GM18517 (cell line): ENCODE results near the gene P2RY11.

Experiments
- ATAC-seq: cut with Tn5 transposase; IDR thresholded peaks from one replicate; pipeline ENCODE4 v1.9.1; 2021; ENCODE audit warnings: mild to moderate bottlenecking, moderate library complexity; ENCODE audit not compliant: unreplicated experiment

P2RY11 gene

DNA sequence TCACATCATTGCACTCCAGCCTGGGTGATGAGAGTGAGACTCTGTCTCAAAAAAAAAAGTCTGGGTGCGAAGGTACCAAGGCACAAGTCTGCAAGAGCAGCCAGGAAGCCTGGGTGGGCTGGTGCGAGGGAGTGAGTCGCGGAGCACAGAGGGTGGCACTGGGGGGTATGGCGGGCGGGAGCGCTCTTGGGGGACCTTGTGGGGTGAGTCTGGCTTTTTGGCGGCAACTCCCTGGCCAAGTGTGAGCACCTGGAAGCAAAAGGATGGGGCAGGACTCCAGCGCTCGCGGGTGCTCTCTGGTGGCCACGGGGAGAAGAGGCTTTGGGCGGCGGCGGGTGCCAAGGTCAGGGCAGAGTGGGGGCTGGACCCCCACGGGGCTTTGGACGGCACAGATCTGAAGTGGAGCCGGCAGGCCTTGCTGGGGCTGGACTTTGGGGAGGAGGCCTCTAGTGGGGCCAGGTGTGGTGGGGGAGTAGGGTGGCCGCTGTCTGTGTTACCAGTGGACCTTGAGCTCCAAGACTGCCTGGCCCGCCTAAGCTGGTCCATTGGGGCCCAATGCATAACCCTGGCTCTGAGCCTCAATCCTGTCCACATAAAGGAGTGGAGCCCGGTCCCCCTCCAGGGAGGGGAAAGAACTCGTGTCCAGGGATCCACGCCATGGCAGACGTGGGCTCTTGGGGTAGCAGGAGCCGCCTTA, 1.6 kb downstream of the P2RY11 start:
- no peak for ATAC-seq

DNA sequence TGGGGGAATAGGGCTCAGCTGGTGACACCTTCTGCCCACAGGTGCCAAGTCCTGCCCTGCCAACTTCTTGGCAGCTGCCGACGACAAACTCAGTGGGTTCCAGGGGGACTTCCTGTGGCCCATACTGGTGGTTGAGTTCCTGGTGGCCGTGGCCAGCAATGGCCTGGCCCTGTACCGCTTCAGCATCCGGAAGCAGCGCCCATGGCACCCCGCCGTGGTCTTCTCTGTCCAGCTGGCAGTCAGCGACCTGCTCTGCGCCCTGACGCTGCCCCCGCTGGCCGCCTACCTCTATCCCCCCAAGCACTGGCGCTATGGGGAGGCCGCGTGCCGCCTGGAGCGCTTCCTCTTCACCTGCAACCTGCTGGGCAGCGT, 2.1 kb downstream of the P2RY11 start:
- ATAC-seq = no peak

DNA sequence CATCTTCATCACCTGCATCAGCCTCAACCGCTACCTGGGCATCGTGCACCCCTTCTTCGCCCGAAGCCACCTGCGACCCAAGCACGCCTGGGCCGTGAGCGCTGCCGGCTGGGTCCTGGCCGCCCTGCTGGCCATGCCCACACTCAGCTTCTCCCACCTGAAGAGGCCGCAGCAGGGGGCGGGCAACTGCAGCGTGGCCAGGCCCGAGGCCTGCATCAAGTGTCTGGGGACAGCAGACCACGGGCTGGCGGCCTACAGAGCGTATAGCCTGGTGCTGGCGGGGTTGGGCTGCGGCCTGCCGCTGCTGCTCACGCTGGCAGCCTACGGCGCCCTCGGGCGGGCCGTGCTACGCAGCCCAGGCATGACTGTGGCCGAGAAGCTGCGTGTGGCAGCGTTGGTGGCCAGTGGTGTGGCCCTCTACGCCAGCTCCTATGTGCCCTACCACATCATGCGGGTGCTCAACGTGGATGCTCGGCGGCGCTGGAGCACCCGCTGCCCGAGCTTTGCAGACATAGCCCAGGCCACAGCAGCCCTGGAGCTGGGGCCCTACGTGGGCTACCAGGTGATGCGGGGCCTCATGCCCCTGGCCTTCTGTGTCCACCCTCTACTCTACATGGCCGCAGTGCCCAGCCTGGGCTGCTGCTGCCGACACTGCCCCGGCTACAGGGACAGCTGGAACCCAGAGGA, 2.6 kb downstream of the P2RY11 start:
- ATAC-seq = no peak

DNA sequence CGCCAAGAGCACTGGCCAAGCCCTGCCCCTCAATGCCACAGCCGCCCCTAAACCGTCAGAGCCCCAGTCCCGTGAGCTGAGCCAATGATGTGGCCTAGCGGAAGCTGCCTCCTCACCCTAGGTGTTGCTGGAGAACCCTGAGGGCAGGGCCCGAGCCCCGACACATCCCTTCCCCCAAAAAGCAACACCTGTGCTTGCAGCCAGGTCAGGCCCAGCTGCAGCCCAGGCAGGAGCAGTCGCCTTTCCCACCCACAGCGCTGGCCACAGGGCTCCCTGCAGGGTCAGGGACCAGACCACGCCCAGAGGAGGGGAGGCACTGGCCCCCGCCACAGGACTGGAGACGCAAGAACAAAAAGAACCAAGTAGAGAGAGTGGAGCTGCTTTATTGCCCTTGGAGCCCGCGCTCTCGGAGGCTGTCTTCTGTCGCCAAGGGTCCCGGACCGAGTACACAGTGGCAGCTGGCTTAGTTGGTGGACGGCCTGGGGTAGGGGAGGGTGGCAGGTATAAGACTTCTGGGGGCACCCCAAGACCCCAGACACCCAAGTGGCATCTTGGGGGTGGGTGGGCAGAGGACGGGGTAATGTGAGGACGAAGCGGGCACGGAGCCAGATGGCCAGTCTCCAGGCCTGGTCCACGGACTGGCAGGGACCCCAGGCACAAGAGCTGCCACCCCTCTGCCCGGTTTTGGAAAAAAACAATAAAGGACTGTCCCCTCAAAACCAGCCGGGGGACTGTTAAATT, 3.3 kb downstream of the P2RY11 start:
- no peak for ATAC-seq

DNA sequence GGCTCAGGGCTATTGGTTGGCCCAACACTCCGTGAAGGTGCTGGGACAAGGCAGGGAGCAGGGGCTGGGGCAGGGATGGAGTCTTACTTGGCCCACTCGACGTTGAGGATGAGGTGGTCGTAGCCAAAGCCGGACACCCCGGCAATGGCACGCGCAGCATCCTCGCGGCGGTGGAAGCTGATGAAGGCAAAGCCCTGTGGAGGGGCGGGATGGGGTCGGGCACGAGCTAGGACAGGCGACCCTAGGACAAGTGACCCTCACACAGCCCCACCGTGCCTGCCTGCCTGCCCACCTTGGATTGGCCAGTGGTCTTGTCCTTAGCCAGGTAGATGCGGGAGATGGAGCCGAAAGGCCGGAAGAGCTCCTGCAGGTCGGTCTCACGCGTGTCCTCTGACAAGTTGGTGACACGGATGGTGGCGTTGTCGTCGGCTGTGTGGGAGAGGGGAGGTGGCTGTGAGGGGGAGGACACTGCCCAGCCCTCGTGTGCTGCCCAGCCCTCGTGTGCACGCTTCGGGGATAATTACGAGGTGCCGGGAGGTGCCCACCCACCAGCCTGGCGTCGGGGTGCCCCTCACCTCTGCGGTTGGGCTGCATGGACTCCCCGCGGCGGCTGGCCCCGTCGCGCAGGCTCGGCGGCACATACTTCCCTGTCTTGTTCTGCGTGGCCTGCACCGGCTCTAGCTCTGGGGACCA, 4.0 kb downstream of the P2RY11 start:
- no peak for ATAC-seq

DNA sequence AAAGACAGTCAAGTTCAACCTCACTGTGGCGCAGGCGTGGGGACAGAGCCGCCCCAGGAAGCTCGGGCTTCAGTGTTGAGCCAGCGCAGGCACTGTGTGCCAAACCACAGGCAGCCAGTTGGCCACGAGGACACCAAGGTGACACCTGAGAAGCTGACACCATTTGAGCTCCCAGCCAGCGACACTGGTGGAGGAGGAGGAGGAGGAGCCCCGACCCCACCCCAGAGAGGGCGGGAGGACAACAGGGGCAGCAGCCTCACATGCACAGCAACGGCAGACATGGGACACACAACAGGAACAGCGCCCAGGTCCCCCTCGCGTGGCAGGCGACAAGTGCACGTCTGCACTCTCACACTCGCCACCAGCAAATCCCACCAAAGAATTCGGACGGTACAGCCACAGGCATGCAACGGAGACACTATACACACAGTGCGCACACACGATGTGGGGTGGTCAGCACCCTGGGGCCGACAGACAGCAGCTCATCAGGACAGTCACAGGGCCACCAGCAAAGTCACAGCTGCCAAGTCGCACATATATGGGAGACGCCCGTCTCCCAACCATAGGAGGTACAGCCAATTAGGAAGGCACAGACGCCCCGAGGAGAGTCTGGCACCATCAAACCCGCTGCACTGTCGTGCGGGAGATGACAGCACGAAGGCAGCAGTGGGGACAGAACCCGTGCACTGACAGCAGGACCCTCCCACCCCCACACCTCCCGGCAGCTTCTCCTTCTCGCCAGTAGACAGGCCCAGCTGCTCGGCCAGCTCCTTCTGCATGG, 4.8 kb downstream of the P2RY11 start:
- no peak for ATAC-seq

DNA sequence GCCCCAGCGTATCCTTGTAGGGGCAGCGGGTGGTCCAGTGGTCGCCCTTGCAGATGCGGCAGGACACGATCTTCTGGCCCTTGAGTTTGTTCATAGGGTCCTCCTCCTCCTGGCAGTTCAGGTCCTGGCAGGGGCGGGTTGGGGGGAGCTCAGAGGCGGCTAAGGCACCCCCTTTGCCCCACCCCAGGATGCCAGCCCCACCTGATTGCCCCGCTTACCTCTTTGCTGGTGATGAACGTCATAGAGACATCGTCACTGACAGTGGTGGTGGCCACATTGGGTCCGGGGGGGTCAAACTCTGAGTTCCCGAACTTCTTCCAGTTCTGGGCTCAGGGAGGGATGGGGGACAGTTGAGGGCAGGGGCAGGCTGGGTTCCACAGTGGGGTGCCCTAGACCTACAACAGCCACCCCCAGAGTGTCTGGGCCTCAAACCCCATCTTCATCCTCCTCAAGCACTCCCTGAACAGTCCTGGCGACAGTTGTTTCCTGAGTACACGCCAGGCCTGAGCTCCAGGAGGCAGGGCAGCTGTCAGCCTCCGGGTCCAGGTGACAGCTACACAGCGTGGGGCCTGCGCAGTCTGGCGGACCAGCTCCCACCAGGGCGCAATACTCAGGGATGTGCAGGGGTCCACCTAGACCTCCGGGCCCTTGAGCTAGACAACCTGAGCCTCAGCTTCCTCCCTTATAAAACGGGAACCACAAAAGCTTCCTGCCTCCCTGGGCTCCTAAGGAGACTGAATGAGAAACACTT, 5.5 kb downstream of the P2RY11 start:
- ATAC-seq = no peak

DNA sequence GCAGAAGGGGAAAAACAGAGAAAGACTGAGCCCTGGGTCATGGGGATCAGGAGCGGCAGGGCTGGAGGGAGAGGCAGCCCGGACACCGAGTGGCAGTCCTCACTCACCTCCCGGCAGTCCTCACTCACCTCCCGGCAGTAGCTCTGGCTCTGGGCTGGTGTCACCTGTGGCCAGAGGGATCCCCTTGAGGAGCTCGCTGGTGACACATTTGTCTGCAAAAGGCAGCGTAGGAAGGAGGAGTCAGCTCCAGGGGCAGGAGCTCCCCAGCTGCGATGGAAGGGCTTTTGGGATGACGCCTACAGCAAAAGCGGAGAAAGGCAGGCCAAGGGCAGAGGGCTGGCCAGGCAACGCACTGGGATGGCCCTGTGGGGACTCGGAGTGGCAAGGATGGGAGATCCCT, 7.5 kb downstream of the P2RY11 start:
- no peak for ATAC-seq

DNA sequence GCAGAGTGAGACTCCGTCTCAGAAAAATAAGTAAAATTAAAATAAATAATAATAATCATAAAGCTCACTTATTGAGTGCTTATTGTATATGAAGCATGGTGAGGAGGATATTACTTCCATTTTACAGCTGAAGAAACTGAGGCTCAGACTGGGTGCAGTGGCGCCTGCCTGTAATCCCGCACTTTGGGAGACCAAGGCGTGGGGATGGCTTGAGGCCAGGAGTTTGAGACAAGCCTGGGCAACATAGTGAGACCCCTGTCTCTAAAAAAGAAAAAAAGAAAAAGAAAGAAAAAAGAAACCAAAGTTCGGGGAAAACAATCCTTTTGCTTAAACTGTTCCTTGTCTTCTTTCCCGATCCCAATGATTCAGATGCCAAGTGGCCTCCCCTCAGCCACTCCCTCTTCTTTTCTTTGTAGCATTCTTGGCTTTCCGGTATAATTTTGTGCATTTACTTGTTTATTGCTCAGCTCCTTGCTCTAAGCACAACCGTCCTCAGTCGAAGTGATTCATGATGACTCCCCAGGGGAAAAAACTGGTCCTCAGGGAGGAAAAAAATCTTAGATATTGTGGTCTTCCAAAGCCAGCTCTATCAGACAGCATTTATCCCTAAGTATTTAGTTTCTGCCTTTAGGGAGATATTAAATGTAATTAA, 9.2 kb downstream of the P2RY11 start:
- ATAC-seq = no peak

DNA sequence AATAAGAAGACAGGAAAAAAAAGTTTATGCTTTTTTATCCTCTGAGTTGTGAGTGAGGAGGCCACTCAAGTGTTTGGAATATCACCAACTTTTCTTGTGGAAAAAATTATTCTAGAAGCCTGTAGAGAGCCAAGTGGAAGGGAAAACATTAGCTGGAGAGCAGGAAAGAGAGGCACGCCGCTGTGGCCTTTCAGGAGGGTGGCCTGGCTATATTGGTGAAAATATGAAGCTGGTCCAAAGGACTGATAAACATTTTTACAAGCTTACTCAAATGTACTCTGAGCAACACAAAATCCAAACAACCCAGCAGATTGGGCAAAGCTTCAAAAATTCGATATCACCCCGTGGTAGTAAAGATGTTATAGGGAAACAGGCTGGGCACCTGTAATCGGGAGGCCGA, 10.6 kb downstream of the P2RY11 start:
- no peak for ATAC-seq

DNA sequence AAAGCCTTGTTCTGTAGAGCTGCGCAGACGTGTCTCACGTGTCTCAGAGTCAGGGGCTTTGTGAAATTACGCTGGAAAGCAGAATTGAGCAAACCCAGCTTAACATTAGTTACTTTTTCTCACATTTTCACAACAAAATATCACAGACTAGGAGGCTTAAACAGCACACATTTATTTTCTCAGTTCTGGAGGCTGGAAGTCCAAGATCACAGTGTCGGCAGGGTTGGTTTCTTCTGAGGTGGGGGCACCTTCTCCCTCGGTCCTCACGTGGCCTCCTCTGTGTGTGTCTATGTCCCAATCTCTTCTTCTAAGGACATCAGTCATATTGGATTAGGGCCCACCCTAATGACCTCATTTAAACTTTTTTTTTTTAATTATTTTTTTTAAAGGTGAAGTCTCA, 12.9 kb downstream of the P2RY11 start:
- no peak for ATAC-seq

DNA sequence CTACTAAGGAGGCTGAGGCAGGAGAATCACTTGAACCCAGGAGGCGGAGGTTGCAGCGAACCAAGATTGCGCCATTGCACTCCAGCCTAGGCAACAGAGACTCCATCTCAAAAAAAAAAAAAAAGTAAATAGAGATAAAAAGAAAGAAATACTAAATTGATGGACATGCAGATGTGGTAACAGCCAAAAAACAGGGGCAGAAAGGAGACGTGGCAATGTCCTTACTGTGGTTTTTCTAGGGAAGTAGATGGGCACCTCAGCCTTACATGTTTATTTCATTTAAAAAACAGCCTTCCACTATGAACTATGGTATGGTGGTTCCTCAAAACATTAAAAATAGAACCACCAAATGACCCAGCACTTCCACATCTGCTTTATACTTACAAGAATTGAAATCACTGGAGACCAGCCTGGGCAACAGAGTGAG, 14.7 kb downstream of the P2RY11 start:
- no peak for ATAC-seq

DNA sequence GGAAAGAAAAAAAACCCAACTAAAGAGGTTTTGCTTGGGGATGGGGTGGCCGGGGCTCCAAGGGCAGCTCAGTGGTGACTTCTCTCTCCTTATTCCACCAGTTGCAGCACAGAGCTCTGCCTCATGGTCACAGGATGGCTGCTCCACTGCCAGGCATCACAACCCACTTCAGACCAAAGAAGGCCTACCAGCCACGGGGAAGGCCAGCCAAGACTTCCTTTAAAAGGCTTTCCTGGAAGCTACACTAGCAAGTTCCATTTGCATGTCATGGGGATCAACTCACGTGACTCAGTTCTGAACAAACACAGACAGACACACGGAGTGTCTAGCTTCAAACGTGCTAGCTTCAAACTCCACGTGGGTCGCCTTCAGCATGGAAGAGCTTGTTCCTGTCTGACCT, 21.4 kb downstream of the P2RY11 start:
- no peak for ATAC-seq

DNA sequence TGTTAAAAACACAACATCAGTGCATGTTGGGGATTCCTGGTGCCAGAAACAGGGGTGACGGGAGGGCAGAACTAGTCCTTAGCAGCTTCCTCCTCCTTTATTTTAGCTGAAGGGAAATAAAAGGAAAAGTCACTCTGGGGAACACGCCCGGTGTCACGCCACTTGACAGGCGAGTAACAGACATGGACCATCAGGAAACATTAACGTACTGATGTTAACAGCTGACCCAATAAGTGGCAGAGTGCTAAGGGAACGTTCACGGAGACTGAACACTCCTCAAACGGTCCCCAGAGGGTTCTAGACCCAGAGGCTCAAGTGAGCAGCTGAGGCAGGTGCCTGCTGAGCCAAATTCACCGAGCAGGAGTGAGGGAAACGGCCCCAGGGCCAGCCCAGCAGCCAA, 22.1 kb downstream of the P2RY11 start:
- ATAC-seq = no peak

DNA sequence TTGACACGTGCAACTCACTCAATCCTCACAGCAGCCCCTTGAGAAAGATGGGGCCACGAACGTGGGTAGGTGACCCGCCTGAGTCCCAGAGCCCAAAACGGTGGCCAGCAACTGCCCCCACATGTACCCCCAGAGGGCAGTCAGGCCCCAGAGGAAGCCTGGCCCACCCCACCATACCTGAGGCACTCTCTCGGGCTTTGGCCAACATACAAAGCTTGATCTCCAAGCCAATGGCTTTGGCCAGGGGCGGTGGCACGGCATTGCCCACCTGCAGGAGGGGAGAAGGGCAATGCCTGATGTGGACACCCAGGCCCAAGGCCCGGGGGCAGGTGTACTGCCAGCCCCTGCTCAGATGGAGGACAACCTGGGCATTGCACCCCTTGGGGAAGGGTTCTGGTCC, 22.5 kb downstream of the P2RY11 start:
- no peak for ATAC-seq

DNA sequence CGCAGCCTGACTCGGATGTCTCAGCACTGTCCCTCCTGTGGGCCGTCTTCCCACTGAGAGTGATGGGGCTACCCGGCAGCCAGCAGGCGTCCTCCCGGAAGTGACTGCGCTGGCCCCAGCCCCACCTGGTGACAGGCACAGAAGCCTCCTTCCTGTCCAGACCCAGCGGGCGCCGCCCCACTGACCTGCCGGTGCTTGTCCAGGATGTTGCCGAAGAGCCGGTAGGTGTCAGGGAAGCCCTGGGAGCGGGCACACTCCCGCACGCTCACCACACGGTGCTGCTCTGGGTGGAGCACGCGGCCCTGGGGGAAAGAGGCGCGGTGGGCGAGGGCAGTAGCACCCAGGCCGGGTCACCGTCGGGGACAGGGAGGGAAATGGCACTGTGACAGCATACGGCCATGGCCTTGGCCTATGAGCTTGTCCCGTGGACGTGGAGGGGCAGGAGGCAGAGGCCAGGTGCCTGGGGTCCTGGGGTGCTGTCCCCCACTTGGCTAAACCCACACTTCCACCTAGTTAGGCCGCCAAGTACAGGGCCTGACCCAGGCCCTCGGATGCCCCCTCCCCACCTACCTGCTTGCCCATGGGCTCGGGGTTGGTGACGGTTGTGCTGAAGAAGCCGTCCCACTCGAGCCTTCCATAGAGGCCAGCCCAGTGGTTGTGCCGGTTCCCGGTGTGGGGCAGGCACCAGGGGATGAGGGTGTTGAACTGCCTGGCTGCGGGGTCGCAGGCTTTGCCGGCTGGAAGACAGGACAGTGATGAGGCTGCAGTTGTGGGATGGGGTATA, 24.2 kb downstream of the P2RY11 start:
- ATAC-seq = no peak

DNA sequence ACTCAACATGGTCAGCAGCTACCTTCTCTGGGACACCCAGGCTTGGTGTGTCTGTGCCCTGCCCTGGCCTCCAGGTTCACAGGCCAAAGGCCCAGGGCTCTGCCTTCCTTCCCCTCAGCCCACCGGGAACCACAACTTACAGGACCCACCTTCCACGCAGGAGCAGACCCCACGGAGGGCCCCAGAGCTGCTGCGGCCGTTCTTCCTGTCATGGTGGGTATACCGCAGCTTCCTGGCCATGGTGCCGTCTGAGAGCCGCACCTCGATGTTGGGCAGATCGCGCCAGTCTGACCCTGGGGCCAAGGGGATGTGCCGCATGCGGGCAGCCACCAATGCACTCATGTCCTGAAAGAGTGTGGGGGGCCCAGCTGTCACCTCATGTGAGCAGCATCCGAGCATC, 25.4 kb downstream of the P2RY11 start:
- ATAC-seq = no peak

DNA sequence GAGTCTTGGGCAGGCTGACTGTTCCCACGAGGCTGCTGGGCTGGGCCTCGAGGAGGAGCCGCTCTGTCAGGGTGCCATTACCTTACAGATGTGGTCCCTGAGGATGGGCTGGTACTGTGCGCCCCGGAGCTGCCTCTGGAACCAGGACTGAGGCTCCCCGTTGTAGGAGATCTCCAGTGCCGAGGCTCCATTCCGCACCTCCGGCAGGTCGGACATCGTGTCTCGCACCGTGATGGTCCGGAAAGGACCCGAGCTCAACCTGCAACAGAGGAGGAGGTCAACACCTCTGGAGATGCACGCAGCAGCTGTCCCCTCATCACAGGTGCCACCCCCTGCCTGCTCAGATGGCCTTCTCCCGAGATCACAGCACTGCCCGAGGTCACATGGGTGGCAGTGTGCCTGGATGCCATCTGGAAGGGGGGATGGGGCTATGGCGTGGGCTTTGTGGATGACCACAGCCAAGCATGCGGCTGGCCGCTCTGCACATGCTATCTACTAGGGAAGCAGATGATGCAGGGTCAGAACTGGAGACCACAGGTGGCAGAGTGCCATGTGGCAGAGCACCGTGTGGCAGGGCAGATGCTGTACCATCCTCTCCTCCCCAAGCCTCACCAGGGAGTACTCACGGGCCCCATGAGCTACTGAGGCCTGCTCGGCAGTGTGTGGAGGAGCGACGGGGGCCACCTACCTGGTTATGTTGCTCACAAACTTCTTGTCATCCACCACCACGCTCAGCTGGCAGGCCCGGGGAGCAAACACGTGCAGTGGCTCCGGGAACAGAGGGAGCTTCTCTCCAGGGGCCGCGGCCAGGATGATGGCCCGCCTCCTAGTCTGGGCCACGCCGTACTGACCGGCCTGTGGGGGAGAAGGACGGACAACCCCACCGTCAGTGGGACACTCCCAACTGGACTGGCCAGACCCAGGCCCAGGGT, 26.5 kb downstream of the P2RY11 start:
- ATAC-seq = no peak
